Activated CD4-positive, alpha-beta memory T cell treated with anti-CD3 and anti-CD28 coated beads, Interleukin-2, amount 10 ng/mL, durations not matched to agents 7 days and 5 days (primary cell): ENCODE results near the gene IGSF6. TPM values are rescaled to one million over a fixed set of nuclear protein-coding genes. Genes with fewer than 3 reads are reported as not detected.

Experiments used
- CTCF ChIA-PET: fragments of 350-600 bp; sonication (Branson Sonifier 250); formaldehyde crosslinking; loops from one replicate; lab custom pipeline; 2021; ENCODE audit warnings: antibody characterized with exemption, inconsistent platforms; lab: Charles Lee
- POLR2A ChIA-PET: fragments of 350-600 bp; sonication (Branson Sonifier 250); formaldehyde crosslinking; loops from one replicate; lab custom pipeline; 2021; ENCODE audit warnings: antibody characterized with exemption; lab: Charles Lee
- DNase-seq: peaks from one replicate; pipeline ENCODE4 v3.0.0-alpha.2; 2020
- H3K27ac Mint-ChIP-seq: one replicate; pipeline ENCODE4 v1.8.0; 2021; ENCODE audit warnings: mild to moderate bottlenecking, mixed read lengths
- H3K27me3 Mint-ChIP-seq: one replicate; pipeline ENCODE4 v1.8.0; 2021; ENCODE audit warnings: mixed read lengths
- H3K36me3 Mint-ChIP-seq: one replicate; pipeline ENCODE4 v1.8.0; 2021; ENCODE audit warnings: low read depth, mixed read lengths
- H3K4me1 Mint-ChIP-seq: one replicate; pipeline ENCODE4 v1.8.0; 2021; ENCODE audit warnings: mixed read lengths
- H3K4me3 Mint-ChIP-seq: one replicate; pipeline ENCODE4 v1.8.0; 2021; ENCODE audit warnings: mild to moderate bottlenecking, mixed read lengths
- H3K9me3 Mint-ChIP-seq: one replicate; pipeline ENCODE4 v1.8.0; 2021; ENCODE audit warnings: mixed read lengths
- total RNA-seq, 2 experiments: library from RNA; stranded (reverse); gene quantifications; one replicate each; pipeline ENCODE4 v1.2.3, GENCODE V29; 2021

IGSF6 gene
- total RNA-seq, 2 experiments from 2014 or later: 0.15 TPM

- ChIA-PET POLR2A (no interaction called here), CTCF (interaction anchor here (0.6 to 1.1 kb wide), 4 partner anchors 9 to 47 kb away, joined by 3 to 5 read pairs (median 4); no protein-coding TSS in a partner anchor)
- Mint-ChIP-seq H3K27ac (no peak overlapping the region), H3K4me3 (no peak overlapping the region), H3K36me3 (peaks cover 4% of the 10 kb centered on the region), H3K27me3 (no peaks in the 10 kb centered on the region), H3K9me3 (no peaks in the 10 kb centered on the region), H3K4me1 (peaks cover 18% of the 10 kb centered on the region)
- DNase-seq: no peak
These were observed 58.7 kb downstream of the IGSF6 start for GRCh38 chr16:21593530-21594289.

GRCh38 chr16:21592191-21592590, 60.2 kb downstream of the IGSF6 start:
- Mint-ChIP-seq H3K36me3 (no peaks in the 10 kb centered on the region), H3K27ac (no peak overlapping the region), H3K4me3 (no peak overlapping the region), H3K4me1 (peaks cover 4% of the 10 kb centered on the region), H3K27me3 (no peaks in the 10 kb centered on the region), H3K9me3 (no peaks in the 10 kb centered on the region)
- ChIA-PET CTCF (interaction anchor here (1.0 to 1.1 kb wide), 3 partner anchors 10 to 116 kb away, joined by 3 read pairs; no protein-coding TSS in a partner anchor), POLR2A (no interaction called here)
- no peak for DNase-seq

- no peaks in the 10 kb centered on the region for H3K4me1 Mint-ChIP-seq
- CTCF ChIA-PET: interaction anchor here (1.1 to 3.5 kb wide), 2 partner anchors 9 to 51 kb away, joined by 3 to 17 read pairs; no protein-coding TSS in a partner anchor
- H3K27ac Mint-ChIP-seq: no peak overlapping the region
- H3K9me3 Mint-ChIP-seq: no peaks in the 10 kb centered on the region
- H3K4me3 Mint-ChIP-seq: no peak overlapping the region
- no peaks in the 10 kb centered on the region for H3K27me3 Mint-ChIP-seq
- no peak for DNase-seq
- POLR2A ChIA-PET: interaction anchor here (1.3 kb wide), 1 partner anchor 8 kb away, joined by 3 read pairs; no protein-coding TSS in a partner anchor
- H3K36me3 Mint-ChIP-seq: no peaks in the 10 kb centered on the region
These were observed 61.6 kb downstream of the IGSF6 start for GRCh38 chr16:21590796-21591195.

- ChIA-PET CTCF (interaction anchor here (3.5 kb wide), 1 partner anchor 51 kb away, joined by 17 read pairs; no protein-coding TSS in a partner anchor), POLR2A (interaction anchor here (1.0 to 1.3 kb wide), 2 partner anchors 8 to 11 kb away, joined by 3 read pairs; no protein-coding TSS in a partner anchor)
- DNase-seq: no peak
- Mint-ChIP-seq H3K4me3 (no peak overlapping the region), H3K27ac (no peak overlapping the region), H3K36me3 (no peaks in the 10 kb centered on the region), H3K4me1 (no peaks in the 10 kb centered on the region), H3K9me3 (no peaks in the 10 kb centered on the region), H3K27me3 (no peaks in the 10 kb centered on the region)
These were observed 62.1 kb downstream of the IGSF6 start for GRCh38 chr16:21590287-21590686.

GRCh38 chr16:21589551-21589950, 62.9 kb downstream of the IGSF6 start:
- no peak overlapping the region for H3K4me3 Mint-ChIP-seq
- no peaks in the 10 kb centered on the region for H3K9me3 Mint-ChIP-seq
- no peaks in the 10 kb centered on the region for H3K27me3 Mint-ChIP-seq
- DNase-seq: no peak
- POLR2A ChIA-PET: interaction anchor here (1.0 to 1.3 kb wide), 2 partner anchors 9 to 11 kb away, joined by 3 read pairs; no protein-coding TSS in a partner anchor
- no peaks in the 10 kb centered on the region for H3K4me1 Mint-ChIP-seq
- CTCF ChIA-PET: interaction anchor here (1.7 to 3.5 kb wide), 2 partner anchors 52 to 56 kb away, joined by 3 to 17 read pairs; no protein-coding TSS in a partner anchor
- H3K36me3 Mint-ChIP-seq: no peaks in the 10 kb centered on the region
- no peak overlapping the region for H3K27ac Mint-ChIP-seq

Other genes with a start within 250 kb of the IGSF6 start
- 10 to 100 TPM; 84.2 to 86.1 TPM for gene METTL9, start 53.0 kb downstream of the IGSF6 start, total RNA-seq
- gene OTOA, start 11.4 kb upstream of the IGSF6 start, total RNA-seq: under 1 TPM; 0.15 to 0.18 TPM
- 100 to 1,000 TPM in 1 of 2 experiments, 10 to 100 TPM in 1; 96.4 to 108 TPM for gene NPIPB4, start 205.1 kb upstream of the IGSF6 start, total RNA-seq